ENCODE results near the gene PRKG2.
"Not testable (repeated sequence)": the region's sequence is repeated elsewhere in the genome, so short reads cannot be mapped to it uniquely, and the experiment has no call there.

PRKG2 gene, protein sequence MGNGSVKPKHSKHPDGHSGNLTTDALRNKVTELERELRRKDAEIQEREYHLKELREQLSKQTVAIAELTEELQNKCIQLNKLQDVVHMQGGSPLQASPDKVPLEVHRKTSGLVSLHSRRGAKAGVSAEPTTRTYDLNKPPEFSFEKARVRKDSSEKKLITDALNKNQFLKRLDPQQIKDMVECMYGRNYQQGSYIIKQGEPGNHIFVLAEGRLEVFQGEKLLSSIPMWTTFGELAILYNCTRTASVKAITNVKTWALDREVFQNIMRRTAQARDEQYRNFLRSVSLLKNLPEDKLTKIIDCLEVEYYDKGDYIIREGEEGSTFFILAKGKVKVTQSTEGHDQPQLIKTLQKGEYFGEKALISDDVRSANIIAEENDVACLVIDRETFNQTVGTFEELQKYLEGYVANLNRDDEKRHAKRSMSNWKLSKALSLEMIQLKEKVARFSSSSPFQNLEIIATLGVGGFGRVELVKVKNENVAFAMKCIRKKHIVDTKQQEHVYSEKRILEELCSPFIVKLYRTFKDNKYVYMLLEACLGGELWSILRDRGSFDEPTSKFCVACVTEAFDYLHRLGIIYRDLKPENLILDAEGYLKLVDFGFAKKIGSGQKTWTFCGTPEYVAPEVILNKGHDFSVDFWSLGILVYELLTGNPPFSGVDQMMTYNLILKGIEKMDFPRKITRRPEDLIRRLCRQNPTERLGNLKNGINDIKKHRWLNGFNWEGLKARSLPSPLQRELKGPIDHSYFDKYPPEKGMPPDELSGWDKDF

GRCh38 chr4:81214881-81215868 lies at the start of gene PRKG2:
Gene PRKG2, minus strand, starts transcription at chr4:81215222. Its CDS starts 10,175 bp downstream, at chr4:81205047.
- peak in 9 of 10 donors; percentile 9 to 84 (median 37) for DNase-seq

GRCh38 chr4:81260443-81261101 lies 45.5 kb upstream of the PRKG2 start:
- no peak for DNase-seq
- intact Hi-C loops (cut with DNase I), result no loop called here

More at GRCh38 chr4:81214881-81215868, at the start of gene PRKG2:
- intact Hi-C loops (cut with DNase I), result no loop called here

- intact Hi-C loops (cut with DNase I), result no loop called here
Measured at GRCh38 chr4:81258841-81259550, 44.0 kb upstream of the PRKG2 start.

GRCh38 chr4:81257816-81258215 lies 42.8 kb upstream of the PRKG2 start:
- intact Hi-C loops (cut with DNase I), result no loop called here
- DNase-seq, result no peak

More at GRCh38 chr4:81258841-81259550, 44.0 kb upstream of the PRKG2 start:
- no peak for DNase-seq

- intact Hi-C loops (cut with DNase I), result no loop called here
- no peak for DNase-seq
Measured at GRCh38 chr4:81257021-81257420, 42.0 kb upstream of the PRKG2 start.

DNA sequence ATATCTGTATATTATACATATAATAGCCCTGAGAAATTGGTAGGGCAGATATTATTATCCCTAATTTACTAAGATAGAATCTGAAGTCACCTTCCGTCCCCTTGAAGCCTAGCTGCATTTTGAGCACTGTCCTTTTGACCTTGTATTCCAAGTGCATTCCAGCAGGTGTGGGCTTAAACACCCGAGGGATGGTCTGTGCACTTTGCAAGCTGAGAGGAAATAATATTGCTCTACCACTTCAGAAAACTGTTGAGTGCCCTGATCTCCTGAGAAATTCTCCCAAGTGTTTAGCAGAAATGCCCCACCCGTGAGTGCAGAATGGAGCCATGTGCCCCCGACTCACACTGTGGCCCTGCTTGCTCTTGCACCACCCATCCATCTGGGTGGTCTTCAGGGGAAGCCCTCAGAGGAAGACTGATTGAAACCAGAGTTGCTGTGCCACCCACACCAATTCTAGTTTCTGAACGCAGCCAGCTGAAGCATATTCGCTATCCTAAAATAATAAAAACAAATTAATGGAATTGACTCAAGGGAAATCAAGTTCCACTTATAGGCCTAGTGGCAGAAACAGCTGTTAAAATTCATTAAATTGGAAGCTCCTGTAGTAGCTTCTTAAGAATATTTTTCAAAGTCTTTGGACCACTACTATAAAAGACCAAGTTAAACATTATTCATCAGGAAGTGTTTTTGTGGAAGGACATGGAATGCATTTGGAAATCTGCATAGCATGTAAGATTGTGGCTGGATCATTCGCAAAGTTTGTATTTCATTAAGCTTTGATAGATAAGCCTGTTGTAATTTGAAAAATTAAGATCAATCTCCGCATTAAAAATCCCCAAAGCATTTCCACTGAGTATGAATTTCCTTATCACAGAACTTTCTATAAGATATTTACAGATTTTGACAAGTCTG lies 41.3 kb upstream of the PRKG2 start:
- DNase-seq, result peak in 1 of 10 donors; percentile 43
- intact Hi-C loops (cut with DNase I), result no loop called here

GRCh38 chr4:81255524-81255923 lies 40.5 kb upstream of the PRKG2 start:
- intact Hi-C loops (cut with DNase I), result no loop called here
- DNase-seq, result no peak

- intact Hi-C loops (cut with DNase I), result no loop called here
Measured at GRCh38 chr4:81250430-81250829, 35.4 kb upstream of the PRKG2 start.

GRCh38 chr4:81245218-81246009 lies 30.4 kb upstream of the PRKG2 start:
- intact Hi-C loops (cut with DNase I), result no loop called here
- no peak for DNase-seq

More at GRCh38 chr4:81250430-81250829, 35.4 kb upstream of the PRKG2 start:
- no peak for DNase-seq

GRCh38 chr4:81237791-81238190 lies 22.8 kb upstream of the PRKG2 start:
- DNase-seq, result no peak
- intact Hi-C loops (cut with DNase I), result no loop called here

GRCh38 chr4:81235982-81236749 lies 21.1 kb upstream of the PRKG2 start:
- intact Hi-C loops (cut with DNase I), result no loop called here
- no peak for DNase-seq

- intact Hi-C loops (cut with DNase I), result no loop called here
- no peak for DNase-seq
Measured at GRCh38 chr4:81227968-81228367, 12.9 kb upstream of the PRKG2 start.

GRCh38 chr4:81227138-81227537 lies 12.1 kb upstream of the PRKG2 start:
- intact Hi-C loops (cut with DNase I), result no loop called here
- no peak for DNase-seq

DNA sequence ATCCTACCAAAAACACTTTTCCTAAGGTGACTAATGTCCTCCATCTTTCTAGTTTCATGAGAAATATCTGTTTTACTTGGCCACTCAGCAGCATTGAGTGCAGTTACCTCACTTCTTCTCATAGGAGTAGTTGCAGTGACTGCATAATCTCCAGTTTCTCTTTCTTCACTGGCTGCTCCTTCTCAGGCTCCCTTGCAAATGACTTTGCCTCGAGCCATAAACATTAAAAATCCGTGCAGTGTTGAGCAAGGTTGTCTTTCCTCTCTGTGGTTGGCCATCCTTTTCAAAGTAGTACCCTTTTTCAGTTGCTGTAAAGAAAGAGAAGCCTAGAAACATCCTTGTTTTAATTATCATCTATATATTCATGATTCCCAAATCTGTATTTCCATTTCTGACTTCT lies 10.2 kb upstream of the PRKG2 start:
- DNase-seq, result no peak
- intact Hi-C loops (cut with DNase I), result no loop called here

- intact Hi-C loops (cut with DNase I); DNase-seq: not testable (repeated sequence)
Measured at GRCh38 chr4:81222082-81222472, 7.1 kb upstream of the PRKG2 start.

DNA sequence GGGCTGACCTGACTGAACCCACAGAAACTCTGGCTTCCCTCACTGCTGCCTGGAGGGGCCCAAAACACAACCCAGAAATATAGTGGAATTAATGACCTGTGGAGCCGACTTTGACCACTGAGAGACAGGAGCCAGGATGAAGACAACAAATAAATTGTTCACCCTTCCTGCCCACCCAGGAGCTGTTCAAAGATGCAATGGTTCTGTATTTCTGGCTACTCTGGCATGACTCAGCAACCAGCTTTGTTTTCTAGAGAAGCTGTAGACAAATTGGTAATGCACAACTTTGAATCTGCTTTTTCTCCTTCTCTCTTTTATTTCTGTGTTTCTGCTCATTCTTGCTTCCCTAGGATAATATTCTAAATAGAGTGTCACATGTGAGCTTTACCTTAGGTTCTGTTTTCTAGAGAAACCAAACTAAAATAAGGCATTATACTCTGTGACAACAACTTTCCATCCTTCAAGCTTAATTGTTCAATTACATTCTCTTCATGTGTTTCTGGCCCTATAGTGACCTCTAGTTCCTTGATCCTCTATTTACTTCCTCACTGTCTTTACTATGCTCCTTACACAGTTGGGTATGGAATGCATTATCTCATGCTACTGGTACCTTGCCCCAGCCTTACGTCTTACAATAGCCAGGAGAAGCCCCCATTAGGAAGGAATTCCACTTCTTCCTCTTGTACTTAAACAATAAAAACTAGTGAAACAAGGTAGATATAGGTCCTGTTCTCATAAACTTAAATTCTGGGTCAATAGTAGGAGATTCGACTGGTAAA lies 6.5 kb upstream of the PRKG2 start:
- no peak for DNase-seq
- intact Hi-C loops (cut with DNase I), result no loop called here

Measured in posterior cingulate gyrus (tissue), 11 donors.